ENCODE data around the gene SLC25A43. TPM values are rescaled to one million over a fixed set of nuclear protein-coding genes. Genes with fewer than 3 reads are reported as not detected.

SLC25A43 gene
- total RNA-seq, 2 donors from 2014 or later = 19.1 to 26.8 TPM

- Histone ChIP-seq H3K9ac (ENCODE audit: low read depth in 2 of 2, low read length in 2 of 2) (peak overlapping the region in 1 of 2 donors; percentile 14), H3K9me3 (no peaks in the 10 kb centered on the region), H3K4me1 (no peaks in the 10 kb centered on the region), H3K4me3 (no peak overlapping the region), H3K36me3 (no peaks in the 10 kb centered on the region), H3K27ac (peak overlapping the region; percentile 31), H3K27me3 (no peaks in the 10 kb centered on the region)
- DNase-seq = peak; percentile 55
- intact Hi-C loops (cut with DNase I) = no loop called here
- TF ChIP-seq CTCF (IDR thresholded peaks at IDR 0.05) = no peak
Measured at GRCh38 chrX:119389214-119389613, 9.9 kb upstream of the SLC25A43 start.

- H3K4me3 ChIP-seq = no peak overlapping the region
- no peaks in the 10 kb centered on the region for H3K27me3 ChIP-seq
- no peak for DNase-seq
- H3K36me3 ChIP-seq = no peaks in the 10 kb centered on the region
- H3K9me3 ChIP-seq = no peaks in the 10 kb centered on the region
- H3K27ac ChIP-seq = peak overlapping the region; percentile 31
- H3K4me1 ChIP-seq = no peaks in the 10 kb centered on the region
- peak overlapping the region in 1 of 2 donors; percentile 14 for H3K9ac ChIP-seq (ENCODE audit: low read depth in 2 of 2, low read length in 2 of 2)
- TF ChIP-seq CTCF (IDR thresholded peaks at IDR 0.05) = no peak
- intact Hi-C loops (cut with DNase I) = no loop called here
Measured at GRCh38 chrX:119389871-119390501, 9.2 kb upstream of the SLC25A43 start.

GRCh38 chrX:119391279-119391678, 7.9 kb upstream of the SLC25A43 start:
- peak; percentile 20 for TF ChIP-seq CTCF (IDR thresholded peaks at IDR 0.05)
- intact Hi-C loops (cut with DNase I) = no loop called here
- H3K27ac ChIP-seq = no peak overlapping the region

GRCh38 chrX:119393144-119393543, 6.0 kb upstream of the SLC25A43 start:
- Histone ChIP-seq H3K36me3 (no peaks in the 10 kb centered on the region), H3K9me3 (no peaks in the 10 kb centered on the region), H3K9ac (ENCODE audit: low read depth in 2 of 2, low read length in 2 of 2) (no peak overlapping the region), H3K4me1 (no peaks in the 10 kb centered on the region), H3K27ac (no peak overlapping the region), H3K4me3 (no peak overlapping the region), H3K27me3 (no peaks in the 10 kb centered on the region)
- intact Hi-C loops (cut with DNase I) = no loop called here
- no peak for TF ChIP-seq CTCF (IDR thresholded peaks at IDR 0.05)
- no peak for DNase-seq

More at GRCh38 chrX:119391279-119391678, 7.9 kb upstream of the SLC25A43 start:
- H3K4me3 ChIP-seq = no peak overlapping the region
- H3K27me3 ChIP-seq = no peaks in the 10 kb centered on the region
- no peaks in the 10 kb centered on the region for H3K9me3 ChIP-seq
- H3K9ac ChIP-seq (ENCODE audit: low read depth in 2 of 2, low read length in 2 of 2) = no peak overlapping the region
- peak; percentile 61 for DNase-seq
- H3K36me3 ChIP-seq = no peaks in the 10 kb centered on the region
- H3K4me1 ChIP-seq = no peaks in the 10 kb centered on the region

- peak overlapping the region; percentile 78 for H3K27ac ChIP-seq
- DNase-seq = peak; percentile 48
- H3K4me3 ChIP-seq = peak overlapping the region; percentile 48
- TF ChIP-seq CTCF (IDR thresholded peaks at IDR 0.05) = no peak
- no peaks in the 10 kb centered on the region for H3K4me1 ChIP-seq
- H3K36me3 ChIP-seq = no peaks in the 10 kb centered on the region
- peak overlapping the region; percentile 61 to 73 for H3K9ac ChIP-seq (ENCODE audit: low read depth in 2 of 2, low read length in 2 of 2)
- no peaks in the 10 kb centered on the region for H3K27me3 ChIP-seq
- intact Hi-C loops (cut with DNase I) = loop anchor here (5.0 kb wide), 1 partner anchor 69 kb away; the partner anchor contains the start of gene SLC25A5
- H3K9me3 ChIP-seq = no peaks in the 10 kb centered on the region
Measured at GRCh38 chrX:119398587-119398973, 556 bp upstream of the SLC25A43 start.
